PC-9 (cell line): Measurements from ENCODE around the gene CCNH. TPM values are rescaled to one million over a fixed set of nuclear protein-coding genes. Genes with fewer than 3 reads are reported as not detected.
A peak's percentile ranks its signal among the peaks of the same experiment; 100 is the strongest.

Experiments used
- BruUV-seq: library from RNA; stranded (reverse); fragments of 400-500 nt; replicated peaks from 2 replicates; lab custom pipeline; 2021; lab: Mats Ljungman, UMichigan
- CTCF ChIA-PET: fragments of 300-600 bp; sonication (Branson Sonifier 250); formaldehyde crosslinking; loops from one replicate; lab custom pipeline; 2022; ENCODE audit warnings: antibody characterized with exemption; lab: Charles Lee
- POLR2A ChIA-PET: fragments of 300-600 bp; sonication (Branson Sonifier 250); formaldehyde crosslinking; loops from one replicate; lab custom pipeline; 2022; ENCODE audit warnings: antibody characterized with exemption; ENCODE audit not compliant: unreplicated experiment; lab: Charles Lee
- DNase-seq, 2 experiments: peaks; one replicate each; pipeline versions ENCODE4 v3.0.0 to v3.0.0-alpha.2; 2015 to 2022; ENCODE audit warnings: mixed read lengths in 1 of 2
- H2AFZ ChIP-seq: fragments of 200-600 bp; sonication (generic); 2 replicates; pipeline ENCODE4 v1.8.1; 2017; ENCODE audit warnings: antibody characterized with exemption
- H3F3A ChIP-seq: fragments of 200-600 bp; sonication (generic); 2 replicates; pipeline ENCODE4 v1.8.1; 2017; ENCODE audit warnings: antibody characterized with exemption, mild to moderate bottlenecking, low read depth; ENCODE audit not compliant: insufficient read depth
- H3K27ac ChIP-seq: fragments of 200-600 bp; sonication (generic); 2 replicates; pipeline ENCODE4 v1.6.1; 2016; ENCODE audit warnings: mixed run types
- H3K27me3 ChIP-seq: fragments of 200-600 bp; sonication (generic); 2 replicates; pipeline ENCODE4 v1.6.1; 2016; ENCODE audit warnings: low read depth, mixed run types; ENCODE audit not compliant: insufficient read depth
- H3K36me3 ChIP-seq: fragments of 200-600 bp; sonication (generic); 2 replicates; pipeline ENCODE4 v1.6.1; 2016; ENCODE audit warnings: low read depth, mixed run types
- H3K4me1 ChIP-seq: fragments of 200-600 bp; sonication (generic); replicated peaks from 2 replicates; pipeline ENCODE4 v1.6.1; 2016; ENCODE audit warnings: mixed run types; ENCODE audit not compliant: insufficient read depth
- H3K4me2 ChIP-seq: fragments of 200-600 bp; sonication (generic); 2 replicates; pipeline ENCODE4 v1.6.1; 2017; ENCODE audit warnings: mixed run types
- H3K4me3 ChIP-seq: fragments of 200-600 bp; sonication (generic); 2 replicates; pipeline ENCODE4 v1.6.1; 2016; ENCODE audit warnings: mixed run types
- H3K79me2 ChIP-seq: fragments of 200-600 bp; sonication (generic); 2 replicates; pipeline ENCODE4 v1.6.1; 2017; ENCODE audit warnings: low read depth, mixed run types
- H3K9me2 ChIP-seq: fragments of 200-600 bp; sonication (generic); 2 replicates; pipeline ENCODE4 v1.8.1; 2017; ENCODE audit warnings: mild to moderate bottlenecking; ENCODE audit not compliant: insufficient read depth
- H3K9me3 ChIP-seq: fragments of 200-600 bp; sonication (generic); 2 replicates; pipeline ENCODE4 v1.8.1; 2016; ENCODE audit warnings: low read depth; ENCODE audit not compliant: insufficient read depth
- H4K20me1 ChIP-seq: fragments of 200-600 bp; sonication (generic); 2 replicates; pipeline ENCODE4 v1.8.1; 2017; ENCODE audit not compliant: insufficient read depth
- CTCF ChIP-seq: fragments of 200-600 bp; sonication (generic); conservative IDR thresholded peaks from 2 replicates; pipeline ENCODE4 v1.6.1; 2017; ENCODE audit warnings: mixed run types, antibody characterized with exemption, mild to moderate bottlenecking, moderate library complexity
- EZH2 ChIP-seq: fragments of 200-600 bp; sonication (generic); IDR thresholded peaks from 2 replicates; pipeline ENCODE4 v1.8.0; 2017; ENCODE audit warnings: antibody characterized with exemption, low read depth
- intact Hi-C: fragments of 100-400 bp; cut with micrococcal nuclease; formaldehyde crosslinking; loops from one replicate; pipeline ENCODE4 v1.10.0; 2022; ENCODE audit not compliant: unreplicated experiment
- total RNA-seq: library from RNA; stranded (reverse); gene quantifications from 2 replicates; pipeline ENCODE4 v1.2.3, GENCODE V29; 2021

Gene CCNH
- total RNA-seq, 1 experiment from 2014 or later: 38.5 TPM

- H3K4me1 ChIP-seq: peaks cover 13% of the 10 kb centered on the region
- intact Hi-C loops: loop anchor here (5.0 kb wide), 6 partner anchors 369 to 1374 kb away; no protein-coding TSS in a partner anchor
- H3K27ac ChIP-seq: peak overlapping the region; percentile 50
- no peak for TF ChIP-seq EZH2
- H2AFZ ChIP-seq: peak overlapping the region; percentile 96
- ChIA-PET POLR2A (interaction anchor here (0.5 to 1.0 kb wide), 3 partner anchors 333 to 393 kb away, joined by 5 to 9 read pairs (median 9); no protein-coding TSS in a partner anchor), CTCF (no interaction called here)
- peak overlapping the region; percentile 89 for H3K4me3 ChIP-seq
- TSS peak; percentile 94 for BruUV-seq
- peak overlapping the region; percentile 96 for H3K4me2 ChIP-seq
- H4K20me1 ChIP-seq: peaks cover 4% of the 10 kb centered on the region; the same call in 1 of the 2 replicates
- no peaks in the 10 kb centered on the region for H3K9me2 ChIP-seq
- H3K9me3 ChIP-seq: no peaks in the 10 kb centered on the region
- peaks cover 24% of the 10 kb centered on the region for H3K36me3 ChIP-seq
- H3K79me2 ChIP-seq: peaks cover 26% of the 10 kb centered on the region
- no peaks in the 10 kb centered on the region for H3K27me3 ChIP-seq
- H3F3A ChIP-seq: 0 out of 2 replicates have a peak, but pooled peaks cover 5% of the 10 kb centered on the region
- no peak for DNase-seq
Measured at GRCh38 chr5:87413343-87413645, 564 bp upstream of the CCNH start.

- no peak for TF ChIP-seq CTCF
- no peak for TF ChIP-seq EZH2
- Histone ChIP-seq H3F3A (0 out of 2 replicates have a peak, but pooled peaks cover 5% of the 10 kb centered on the region), H3K4me1 (peaks cover 13% of the 10 kb centered on the region), H3K4me3 (peak overlapping the region; percentile 89), H3K4me2 (peak overlapping the region; percentile 96), H3K27ac (peak overlapping the region; percentile 55), H2AFZ (peak overlapping the region; percentile 92), H3K27me3 (no peaks in the 10 kb centered on the region), H3K9me2 (no peaks in the 10 kb centered on the region), H3K79me2 (peaks cover 26% of the 10 kb centered on the region), H4K20me1 (peaks cover 4% of the 10 kb centered on the region; the same call in 1 of the 2 replicates), H3K36me3 (peaks cover 26% of the 10 kb centered on the region), H3K9me3 (no peaks in the 10 kb centered on the region)
- DNase-seq: peak in 1 of 2 experiments; percentile 6
- intact Hi-C loops: loop anchor here (5.0 kb wide), 6 partner anchors 370 to 1375 kb away; no protein-coding TSS in a partner anchor
- ChIA-PET CTCF (interaction anchor here (0.6 to 0.7 kb wide), 2 partner anchors 16 to 285 kb away, joined by 3 read pairs; no protein-coding TSS in a partner anchor), POLR2A (interaction anchor here (0.6 to 1.1 kb wide), 3 partner anchors 145 to 1248 kb away, joined by 4 to 17 read pairs (median 9); partner anchors contain the start of gene RASA1)
- BruUV-seq: TSS peak; percentile 80
Measured at GRCh38 chr5:87411973-87412629, 629 bp downstream of the CCNH start.

GRCh38 chr5:87411586-87411972 lies 1.2 kb downstream of the CCNH start:
- peaks cover 4% of the 10 kb centered on the region; the same call in 1 of the 2 replicates for H4K20me1 ChIP-seq
- no peaks in the 10 kb centered on the region for H3K9me3 ChIP-seq
- peak overlapping the region; percentile 96 for H3K4me2 ChIP-seq
- TF ChIP-seq EZH2: no peak
- TF ChIP-seq CTCF: no peak
- ChIA-PET CTCF (interaction anchor here (0.5 to 0.7 kb wide), 2 partner anchors 16 to 120 kb away, joined by 3 read pairs; no protein-coding TSS in a partner anchor), POLR2A (interaction anchor here (0.6 kb wide), 1 partner anchor 1249 kb away, joined by 17 read pairs; no protein-coding TSS in a partner anchor)
- no peaks in the 10 kb centered on the region for H3K27me3 ChIP-seq
- no peaks in the 10 kb centered on the region for H3K9me2 ChIP-seq
- peaks cover 26% of the 10 kb centered on the region for H3K79me2 ChIP-seq
- no peak for DNase-seq
- peak overlapping the region; percentile 89 for H3K4me3 ChIP-seq
- H2AFZ ChIP-seq: peak overlapping the region; percentile 92
- H3K4me1 ChIP-seq: peaks cover 13% of the 10 kb centered on the region
- BruUV-seq: no TSS peak
- intact Hi-C loops: loop anchor here (5.0 kb wide), 6 partner anchors 371 to 1376 kb away; no protein-coding TSS in a partner anchor
- 0 out of 2 replicates have a peak, but pooled peaks cover 5% of the 10 kb centered on the region for H3F3A ChIP-seq
- peak overlapping the region; percentile 55 for H3K27ac ChIP-seq
- H3K36me3 ChIP-seq: peaks cover 30% of the 10 kb centered on the region
